Renal cortical epithelial cell (primary cell): Measurements from ENCODE around the gene DEGS2. TPM values are rescaled to one million over a fixed set of nuclear protein-coding genes. Genes with fewer than 3 reads are reported as not detected.

Experiments
- DNase-seq: peaks from one replicate; pipeline ENCODE4 v3.0.0-alpha.2; 2011; ENCODE audit warnings: low read depth
- total RNA-seq: library from RNA; depleted of rRNA; stranded (reverse); fragments of >200 nt; gene quantifications from 2 replicates; pipeline ENCODE4 v1.2.3, GENCODE V29; 2014

The DEGS2 gene
- total RNA-seq, 1 donor from 2014 or later = 0.20 TPM

DNA sequence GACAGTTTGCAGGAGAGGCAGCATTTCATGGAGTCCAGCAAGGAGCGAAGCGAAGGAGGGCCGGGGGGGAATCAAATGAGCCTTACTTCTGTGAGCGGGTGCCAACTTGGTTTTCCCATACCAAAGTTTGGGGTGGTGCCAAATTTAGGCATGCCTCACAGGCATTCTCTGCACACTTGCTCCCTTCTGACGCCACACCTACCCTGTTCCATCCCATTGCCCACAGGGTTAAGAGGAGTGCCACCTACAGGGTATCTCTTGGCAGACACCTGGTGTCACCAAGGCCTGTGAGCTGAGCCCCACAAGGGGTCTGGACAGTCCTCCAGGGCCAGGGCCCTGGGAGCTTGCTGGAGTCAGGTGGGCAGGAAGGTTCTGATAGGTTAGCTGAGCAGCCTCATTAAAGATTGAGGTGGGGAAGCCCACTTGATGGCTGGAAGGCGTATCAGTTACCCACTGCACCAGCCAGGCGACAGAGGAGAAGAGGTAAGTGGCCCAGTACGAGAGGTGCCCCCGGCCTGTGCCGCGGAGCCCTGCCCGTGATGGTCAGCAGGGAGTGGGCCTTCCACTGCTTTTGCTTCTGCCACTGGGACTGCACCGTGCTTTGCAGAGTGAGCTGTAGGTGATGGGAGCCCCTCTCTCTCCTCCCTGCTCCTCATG lies 45.2 kb downstream of the DEGS2 start:
- DNase-seq = no peak

DNA sequence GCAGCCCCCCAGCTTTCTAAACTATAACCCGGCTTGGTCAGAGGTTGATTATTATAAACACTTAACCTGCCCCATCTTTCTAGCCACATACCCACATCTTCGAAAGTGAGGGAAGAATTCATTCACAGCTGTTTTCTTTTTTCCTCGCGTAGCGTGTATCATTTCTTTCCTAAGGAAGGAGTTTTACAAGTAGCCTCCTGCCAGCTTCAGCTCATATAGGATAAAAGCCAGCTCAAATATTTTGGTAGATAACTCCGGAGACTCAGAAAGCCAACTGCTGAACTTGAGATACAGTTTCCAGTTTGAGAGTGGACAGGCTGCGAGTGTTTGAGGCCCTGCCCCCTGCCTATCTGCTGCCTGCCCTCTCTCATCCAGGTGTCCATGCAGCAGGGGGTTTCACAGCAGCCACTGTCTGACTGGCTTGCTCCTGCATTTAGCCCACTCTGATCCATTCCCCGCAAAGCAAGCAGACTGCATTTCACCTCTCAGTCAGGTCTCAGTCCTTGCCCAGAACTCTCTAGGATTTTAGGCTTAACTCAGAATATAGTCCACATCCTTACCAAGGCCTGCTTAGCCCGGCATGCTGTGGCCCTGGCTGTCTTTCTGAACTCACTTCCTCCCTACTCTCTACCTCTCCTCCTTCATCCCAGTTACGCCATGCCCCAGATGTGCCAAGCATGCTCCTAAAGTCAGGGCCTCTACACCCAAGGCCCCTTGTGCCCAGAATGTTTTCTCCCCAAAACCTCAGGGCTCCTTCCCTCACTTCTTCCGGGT lies 47.3 kb downstream of the DEGS2 start:
- no peak for DNase-seq

- DNase-seq = no peak
Measured at GRCh38 chr14:100110816-100111215, 48.6 kb downstream of the DEGS2 start.

- DNase-seq = no peak
Measured at GRCh38 chr14:100109594-100109955, 49.9 kb downstream of the DEGS2 start.

DNA sequence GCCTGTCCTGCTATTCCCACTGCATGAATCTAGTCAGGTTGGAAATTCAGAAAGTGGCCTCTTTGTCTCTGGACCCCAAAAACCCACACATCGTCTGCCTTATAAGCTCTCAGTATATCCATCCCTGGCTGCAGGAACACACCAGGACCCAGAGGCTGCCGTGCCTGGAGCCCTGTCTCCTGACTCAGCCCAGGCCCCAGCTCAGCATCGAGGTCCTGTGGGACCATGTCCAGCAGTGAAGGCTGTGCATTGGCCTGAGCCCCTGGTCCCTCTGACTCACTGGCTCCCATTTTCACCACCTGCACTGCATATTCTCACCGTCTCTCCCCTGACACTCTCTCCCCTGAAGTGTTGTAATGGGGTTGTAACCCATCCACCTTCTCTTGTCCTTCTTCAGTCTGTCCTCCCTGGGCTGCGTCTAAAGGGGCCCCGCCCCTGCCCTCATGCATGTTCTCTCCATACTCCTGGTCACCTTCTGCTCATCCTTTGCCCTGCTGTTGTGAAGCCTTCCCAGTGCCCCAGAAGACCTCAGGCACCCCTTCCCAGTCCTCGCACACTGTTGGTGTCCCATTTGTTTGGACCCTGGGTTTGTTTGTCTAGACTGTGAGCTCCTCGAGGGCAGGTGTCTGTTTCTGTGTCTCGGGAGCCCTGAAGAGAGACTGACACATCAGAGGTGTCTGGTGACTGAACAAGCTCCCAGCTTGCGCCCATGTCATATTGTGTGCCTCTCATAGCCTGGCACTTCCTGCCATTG lies 50.4 kb downstream of the DEGS2 start:
- no peak for DNase-seq

DNA sequence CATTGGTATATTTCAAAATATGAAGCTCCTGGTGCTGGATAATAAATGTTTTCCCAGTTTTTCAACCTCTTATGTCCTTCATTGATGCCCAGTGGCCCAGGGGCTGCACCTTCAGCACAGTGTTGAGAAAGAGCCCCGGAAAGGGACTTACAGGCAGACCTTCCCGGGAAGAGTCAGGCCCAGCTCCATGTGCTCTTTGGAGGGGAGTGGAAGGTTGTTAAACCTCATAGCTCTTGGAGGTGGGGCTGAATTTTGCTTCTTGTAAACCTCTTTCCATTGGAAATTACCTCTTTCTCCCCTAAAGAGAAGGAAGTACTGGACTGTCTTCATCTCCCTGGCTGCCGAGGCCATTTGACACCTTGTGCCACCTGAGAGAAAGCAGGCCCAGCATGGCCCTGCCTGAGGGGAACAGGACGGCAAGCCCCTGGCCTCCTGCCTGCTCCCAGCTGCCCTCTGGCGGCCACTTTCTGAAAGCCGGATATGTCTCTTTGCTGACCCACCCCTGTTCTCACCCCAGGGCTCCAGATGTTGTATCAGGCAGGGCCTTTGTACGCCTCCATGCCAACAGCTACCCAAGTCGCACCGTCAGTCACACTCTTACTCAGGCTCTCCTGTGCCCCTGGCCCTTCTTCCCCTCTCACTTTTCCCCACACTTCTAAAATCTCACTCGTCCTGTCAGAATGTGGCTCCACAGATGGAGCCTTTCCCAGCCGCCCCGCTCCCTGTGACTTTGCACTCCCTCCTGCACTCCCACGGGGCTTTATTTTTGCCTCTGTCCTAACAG lies 51.2 kb downstream of the DEGS2 start:
- DNase-seq = peak; percentile 35

GRCh38 chr14:100107236-100107635 lies 52.2 kb downstream of the DEGS2 start:
- no peak for DNase-seq

GRCh38 chr14:100106250-100107112 lies 53.0 kb downstream of the DEGS2 start:
- DNase-seq = no peak

GRCh38 chr14:100105357-100106169 lies 53.9 kb downstream of the DEGS2 start:
- no peak for DNase-seq

DNA sequence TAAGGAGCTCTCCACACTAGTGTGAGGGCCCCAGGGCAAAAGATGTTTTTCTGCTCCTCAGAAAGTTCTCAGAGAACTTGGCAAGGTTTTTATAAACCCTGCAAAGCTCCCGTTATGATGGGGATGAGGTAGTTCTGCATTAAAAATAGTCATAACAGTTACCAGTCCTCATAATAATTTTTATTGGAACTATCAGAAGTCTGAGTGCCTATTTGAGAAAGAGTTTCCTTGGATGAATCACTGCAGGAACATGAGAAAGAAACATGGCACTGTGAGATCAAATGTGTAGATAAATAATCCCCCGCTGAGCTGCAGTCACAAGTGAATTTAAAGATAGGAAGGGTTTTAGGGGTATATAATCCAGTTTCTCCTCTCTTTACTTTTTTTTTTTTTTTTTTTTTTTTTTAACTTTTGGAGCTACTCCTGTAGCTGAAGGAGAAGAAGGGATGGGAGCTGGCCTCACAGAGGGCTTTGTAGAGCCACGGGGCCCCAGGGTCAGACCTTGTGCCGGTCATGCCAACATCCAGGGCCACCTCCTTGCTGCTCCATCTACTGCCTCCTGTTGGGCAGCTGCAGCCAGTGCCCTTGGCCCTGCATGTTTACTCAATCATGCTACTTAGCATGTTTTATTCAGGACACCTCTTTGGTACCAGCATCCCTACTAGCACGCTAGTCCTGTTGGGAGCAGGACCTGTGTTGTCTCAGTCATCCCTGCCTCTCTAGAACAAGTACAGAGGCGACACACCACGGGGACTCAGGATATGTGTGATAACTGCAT lies 54.7 kb downstream of the DEGS2 start:
- peak; percentile 7 for DNase-seq

- no peak for DNase-seq
Measured at GRCh38 chr14:100104006-100104352, 55.5 kb downstream of the DEGS2 start.

- DNase-seq = no peak
Measured at GRCh38 chr14:100103250-100104005, 56.0 kb downstream of the DEGS2 start.

GRCh38 chr14:100102156-100102785 lies 57.2 kb downstream of the DEGS2 start:
- DNase-seq = no peak

- no peak for DNase-seq
Measured at GRCh38 chr14:100100032-100100703, 59.3 kb downstream of the DEGS2 start.

DNA sequence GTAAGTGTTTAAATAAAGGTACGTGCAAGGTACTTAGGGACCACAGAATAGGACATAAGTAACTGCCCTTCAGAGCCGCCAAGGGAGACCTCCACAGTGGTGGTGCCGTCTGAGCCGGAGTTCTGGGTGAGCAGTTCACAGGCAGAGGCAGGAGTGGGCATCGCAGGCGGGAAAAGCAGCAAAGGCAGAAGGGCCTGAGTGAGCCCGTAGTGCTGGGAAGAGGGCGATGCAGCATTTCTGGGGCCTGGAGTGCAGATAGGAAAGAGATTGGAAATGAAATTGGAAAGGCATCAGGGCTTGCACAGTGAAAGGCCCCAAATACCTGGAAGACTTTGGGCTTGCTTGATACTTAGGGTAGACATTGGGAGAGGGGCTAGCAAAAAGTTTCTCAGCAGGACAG lies 61.3 kb downstream of the DEGS2 start:
- DNase-seq = no peak

DNA sequence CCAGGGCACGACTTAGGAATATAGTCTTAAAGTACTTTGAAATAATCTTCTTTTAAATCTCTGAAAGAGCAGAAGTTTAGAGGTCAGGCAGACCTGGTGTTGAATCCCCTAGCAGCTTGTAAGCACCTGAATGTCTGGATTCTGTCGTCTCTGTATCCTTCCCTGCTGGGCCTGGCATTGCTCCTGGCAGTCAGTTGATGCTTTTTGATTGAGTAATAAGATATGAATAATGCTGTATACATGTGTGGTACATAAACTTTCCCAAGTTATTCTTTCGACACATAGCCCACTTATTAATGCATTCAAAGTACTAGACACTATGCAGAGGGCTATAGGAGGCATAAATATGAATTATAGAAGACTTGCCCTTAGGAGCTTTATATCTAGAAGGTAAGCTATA lies 62.8 kb downstream of the DEGS2 start:
- DNase-seq = no peak
